GM12878 (cell line): ENCODE data around the gene DNAJB8. TPM values are rescaled to one million over a fixed set of nuclear protein-coding genes. Genes with fewer than 3 reads are reported as not detected.

Source experiments
- ATAC-seq: fragments of 200-7000 bp; cut with Tn5 transposase; 3 replicates; pipeline ENCODE4 v1.9.1; 2020; ENCODE audit warnings: mild to moderate bottlenecking, moderate library complexity
- BruUV-seq: library from RNA; stranded (reverse); fragments of 400-500 nt; replicated peaks from 2 replicates; lab custom pipeline; 2021; lab: Mats Ljungman, UMichigan
- CTCF ChIA-PET: fragments of 300-600 bp; sonication (Branson Sonifier 250); formaldehyde crosslinking; extraction: SDS; loops from one replicate; lab custom pipeline; 2021; ENCODE audit warnings: inconsistent platforms; lab: Yijun Ruan, JAX
- POLR2A ChIA-PET: fragments of 350-600 bp; formaldehyde crosslinking; extraction: SDS; loops from one replicate; lab custom pipeline; 2021; ENCODE audit warnings: inconsistent platforms; lab: Charles Lee
- RAD21 ChIA-PET: fragments of 300-600 bp; sonication (Branson Sonifier 250); formaldehyde crosslinking; loops from one replicate; lab custom pipeline; 2023; ENCODE audit warnings: antibody characterized with exemption; ENCODE audit not compliant: unreplicated experiment; lab: Charles Lee
- SMC1A ChIA-PET: fragments of 300-600 bp; sonication (Branson Sonifier 250); formaldehyde crosslinking; loops from one replicate; lab custom pipeline; 2023; ENCODE audit not compliant: unreplicated experiment, uncharacterized antibody; lab: Charles Lee
- DNase-seq: peaks from one replicate; pipeline ENCODE4 v3.0.0-alpha.2; 2011; ENCODE audit warnings: low read depth, low spot score
- FAIRE-seq: peaks from 3 replicates; lab custom pipeline; 2011; peaks lifted over from hg19 to GRCh38; lab: Jason Lieb, UNC
- H2AFZ ChIP-seq: 2 replicates; pipeline ENCODE4 v1.6.0; 2011; ENCODE audit warnings: low read depth, low read length, control low read depth; ENCODE audit not compliant: control insufficient read depth
- H3K27ac ChIP-seq: 2 replicates; pipeline ENCODE4 v1.5.1; 2011; ENCODE audit warnings: control low read depth; ENCODE audit not compliant: control insufficient read depth, insufficient read depth
- H3K27me3 ChIP-seq, 2 experiments: replicated peaks in 1 of 2; 2 replicates each; pipeline versions ENCODE4 v1.6.0 to v1.6.1; 2011; ENCODE audit warnings: low read length in 1 of 2; ENCODE audit not compliant: control insufficient read depth in 2 of 2, insufficient read depth in 2 of 2
- H3K36me3 ChIP-seq, 2 experiments: 2 replicates each; pipeline ENCODE4 v1.5.1; 2011; ENCODE audit warnings: low read length in 1 of 2; ENCODE audit not compliant: control insufficient read depth in 2 of 2, insufficient read depth in 2 of 2
- H3K4me1 ChIP-seq: 2 replicates; pipeline ENCODE4 v1.6.1; 2011; ENCODE audit warnings: mild to moderate bottlenecking, low read length, moderate library complexity, mixed read lengths; ENCODE audit not compliant: control insufficient read depth, insufficient read depth
- H3K4me2 ChIP-seq: 2 replicates; pipeline ENCODE4 v1.6.0; 2011; ENCODE audit warnings: control low read depth; ENCODE audit not compliant: control insufficient read depth, insufficient read depth
- H3K4me3 ChIP-seq: fragments of 200-600 bp; sonication (generic); 2 replicates; pipeline ENCODE4 v1.5.1; 2016
- H3K79me2 ChIP-seq: 2 replicates; pipeline ENCODE4 v1.6.0; 2011; ENCODE audit warnings: low read length; ENCODE audit not compliant: control insufficient read depth, insufficient read depth
- H3K9ac ChIP-seq: 2 replicates; pipeline ENCODE4 v1.8.0; 2011; ENCODE audit warnings: low read length, control low read depth, mixed read lengths; ENCODE audit not compliant: control insufficient read depth, insufficient read depth
- H3K9me3 ChIP-seq: replicated peaks from 3 replicates; pipeline ENCODE4 v1.5.1; 2011; ENCODE audit warnings: mild to moderate bottlenecking, low read length; ENCODE audit not compliant: control insufficient read depth, insufficient read depth
- H4K20me1 ChIP-seq: 2 replicates; pipeline ENCODE4 v1.6.0; 2011; ENCODE audit not compliant: control insufficient read depth, insufficient read depth
- CEBPB ChIP-seq, 2 experiments: fragments of 150-350 bp in 1 of 2; IDR thresholded peaks; 2 replicates each; pipeline ENCODE4 v1.6.1; 2012 to 2014; ENCODE audit warnings: low read depth in 2 of 2, low read length in 2 of 2, borderline replicate concordance in 1 of 2, inconsistent platforms in 1 of 2
- DPF2 ChIP-seq: fragments of 450-650 bp; IDR thresholded peaks from 2 replicates; pipeline ENCODE4 v1.6.1; 2017; ENCODE audit warnings: mild to moderate bottlenecking
- EP300 ChIP-seq, 2 experiments: fragments of 150-350 bp in 1 of 2; IDR thresholded peaks; 2 replicates each; pipeline ENCODE4 v1.6.1; 2011 to 2012; ENCODE audit warnings: low read depth in 2 of 2, low read length in 2 of 2, borderline replicate concordance in 1 of 2, improper control_type of control experiment in 1 of 2, inconsistent platforms in 1 of 2; ENCODE audit not compliant: control insufficient read depth in 1 of 2
- GABPA ChIP-seq: IDR thresholded peaks from 2 replicates; pipeline ENCODE4 v1.6.1; 2014; ENCODE audit warnings: antibody characterized with exemption, low read depth, mild to moderate bottlenecking, inconsistent platforms
- NFIC ChIP-seq: IDR thresholded peaks from 2 replicates; pipeline ENCODE4 v1.6.1; 2012; ENCODE audit warnings: low read depth, mild to moderate bottlenecking, inconsistent platforms, low read length, moderate library complexity
- NFYB ChIP-seq: IDR thresholded peaks from 2 replicates; pipeline ENCODE4 v1.6.1; 2011; ENCODE audit warnings: low read depth, mild to moderate bottlenecking, low read length, improper control_type of control experiment, moderate library complexity; ENCODE audit not compliant: insufficient read depth
- NR2F1 ChIP-seq: fragments of 450-650 bp; conservative IDR thresholded peaks from 2 replicates; pipeline ENCODE4 v1.6.1; 2017; ENCODE audit warnings: mild to moderate bottlenecking
- PAX8 ChIP-seq: fragments of 450-650 bp; IDR thresholded peaks from 2 replicates; pipeline ENCODE4 v1.6.1; 2017; ENCODE audit warnings: mild to moderate bottlenecking, moderate library complexity
- RAD51 ChIP-seq: fragments of 450-650 bp; IDR thresholded peaks from 2 replicates; pipeline ENCODE4 v1.6.1; 2016; ENCODE audit warnings: moderate library complexity, mild to moderate bottlenecking, inconsistent platforms
- SIN3A ChIP-seq: IDR thresholded peaks from 2 replicates; pipeline ENCODE4 v1.6.1; 2012; ENCODE audit warnings: low read depth, low read length, improper control_type of control experiment
- SP1 ChIP-seq: IDR thresholded peaks from one replicate; pipeline ENCODE4 v1.6.1; 2011; ENCODE audit warnings: low read depth, low read length
- SREBF1 ChIP-seq: IDR thresholded peaks from 2 replicates; pipeline ENCODE4 v1.6.1; 2012; ENCODE audit warnings: mild to moderate bottlenecking, low read length
- SUZ12 ChIP-seq: fragments of 200-600 bp; sonication (generic); IDR thresholded peaks from one replicate; pipeline ENCODE4 v1.6.1; 2018; ENCODE audit warnings: antibody characterized with exemption, mild to moderate bottlenecking; ENCODE audit not compliant: unreplicated experiment
- WGBS: methylation state at CpG from one replicate; pipeline ENCODE4 v1.1.6; 2016; ENCODE audit warnings: low lambda C conversion rate; ENCODE audit not compliant: insufficient replicate concordance, insufficient coverage; ENCODE audit errors: missing lambda C conversion rate; 5-methylcytosine and 5-hydroxymethylcytosine counted together
- in situ Hi-C: fragments of 300-500 bp; cut with MboI; formaldehyde crosslinking; loops from 9 replicates; pipeline ENCODE4 v1.14.3; 2018; ENCODE audit warnings: mixed read lengths
- intact Hi-C: fragments of 100-400 bp; cut with micrococcal nuclease; formaldehyde crosslinking; loops from one replicate; pipeline ENCODE4 v1.14.2; 2022; ENCODE audit not compliant: unreplicated experiment
- polyA plus RNA-seq, 11 experiments: library from polyadenylated mRNA; depleted of rRNA in 4 of 11; unstranded in 6 of 11; stranded (reverse) in 5 of 11; fragments of >200 nt; fragmentation: Nextera tagmentation in 4 of 11; fragmentation: Illumina TruSeq in 1 of 11; extraction: Ambion mirVana in 4 of 11; extraction: Trizol in 1 of 11; gene quantifications; 1 replicate in 1 of 11; 2 replicates in 10 of 11; pipeline versions ENCODE4 v1.2.1 to v1.2.3, GENCODE V29; 2011 to 2016; ENCODE audit warnings: inconsistent platforms in 2 of 11, missing spikeins in 2 of 11, low read depth in 1 of 11
- total RNA-seq, 4 experiments: library from RNA; depleted of rRNA in 3 of 4; stranded (reverse); fragments of >200 nt in 3 of 4; fragmentation: Illumina TruSeq in 1 of 4; extraction: Trizol in 1 of 4; gene quantifications; 2 replicates each; pipeline versions ENCODE4 v1.2.1 to v1.2.3, GENCODE V29; 2013 to 2021
- TF ChIP-seq, protein P1 (sequence below): IDR thresholded peaks from 2 replicates; pipeline ENCODE4 v1.6.1; 2011; ENCODE audit warnings: mild to moderate bottlenecking, low read depth, low read length, moderate library complexity; ENCODE audit not compliant: insufficient replicate concordance
- TF ChIP-seq, protein P2 (sequence below): fragments of 450-650 bp; conservative IDR thresholded peaks from 2 replicates; pipeline ENCODE4 v1.6.1; 2017; ENCODE audit warnings: mild to moderate bottlenecking, moderate library complexity
- TF ChIP-seq, protein P3 (sequence below): IDR thresholded peaks from 2 replicates; pipeline ENCODE4 v1.6.1; 2012; ENCODE audit warnings: low read length, inconsistent platforms

DNAJB8 gene
- total and polyA plus RNA-seq, 10 of the 15 experiments (the other 5 are each of a cell fraction or from before 2014, with no cell fraction given) = not detected

DNA sequence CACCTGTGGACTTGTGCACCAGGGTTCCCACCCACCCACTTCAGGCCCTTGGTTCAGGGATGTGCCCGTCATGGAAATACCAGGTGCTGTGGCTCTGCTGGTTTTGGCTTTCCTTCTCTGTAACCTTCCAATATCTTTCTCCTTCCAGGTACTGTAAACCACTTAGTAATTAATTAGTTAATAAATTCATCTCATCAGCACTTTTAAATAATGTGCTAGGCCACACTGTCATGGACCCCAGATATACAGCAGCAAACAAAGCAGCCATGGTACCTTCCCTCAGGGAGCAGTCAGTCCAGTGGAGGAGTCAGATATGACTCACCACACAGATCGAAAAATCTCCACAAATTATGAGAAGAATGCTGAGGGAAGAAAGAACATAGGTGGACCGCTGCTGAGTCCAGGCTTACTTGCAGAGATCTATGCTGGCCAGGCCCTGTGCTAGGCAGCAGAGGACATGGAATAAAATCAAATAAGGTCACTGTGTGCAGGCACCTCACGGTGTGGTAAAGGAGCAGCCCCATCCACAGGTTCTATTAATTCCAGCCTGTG is 33.1 kb upstream of the DNAJB8 start:
- TF ChIP-seq SP1 = no peak
- TF ChIP-seq, protein P1, sequence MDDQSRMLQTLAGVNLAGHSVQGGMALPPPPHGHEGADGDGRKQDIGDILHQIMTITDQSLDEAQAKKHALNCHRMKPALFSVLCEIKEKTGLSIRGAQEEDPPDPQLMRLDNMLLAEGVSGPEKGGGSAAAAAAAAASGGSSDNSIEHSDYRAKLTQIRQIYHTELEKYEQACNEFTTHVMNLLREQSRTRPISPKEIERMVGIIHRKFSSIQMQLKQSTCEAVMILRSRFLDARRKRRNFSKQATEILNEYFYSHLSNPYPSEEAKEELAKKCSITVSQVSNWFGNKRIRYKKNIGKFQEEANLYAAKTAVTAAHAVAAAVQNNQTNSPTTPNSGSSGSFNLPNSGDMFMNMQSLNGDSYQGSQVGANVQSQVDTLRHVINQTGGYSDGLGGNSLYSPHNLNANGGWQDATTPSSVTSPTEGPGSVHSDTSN = no peak
- TF ChIP-seq PAX8 = no peak
- TF ChIP-seq SUZ12 = no peak
- TF ChIP-seq DPF2 = no peak
- TF ChIP-seq NFYB = no peak
- TF ChIP-seq EP300 (IDR thresholded peaks at IDR 0.05; ENCODE audit: borderline replicate concordance in 1 of 2, control insufficient read depth in 1 of 2, low read depth in 2 of 2, low read length in 2 of 2) = no peak
- no peak for TF ChIP-seq GABPA
- no peak for TF ChIP-seq NR2F1
- TF ChIP-seq RAD51 = no peak
- TF ChIP-seq, protein P2, sequence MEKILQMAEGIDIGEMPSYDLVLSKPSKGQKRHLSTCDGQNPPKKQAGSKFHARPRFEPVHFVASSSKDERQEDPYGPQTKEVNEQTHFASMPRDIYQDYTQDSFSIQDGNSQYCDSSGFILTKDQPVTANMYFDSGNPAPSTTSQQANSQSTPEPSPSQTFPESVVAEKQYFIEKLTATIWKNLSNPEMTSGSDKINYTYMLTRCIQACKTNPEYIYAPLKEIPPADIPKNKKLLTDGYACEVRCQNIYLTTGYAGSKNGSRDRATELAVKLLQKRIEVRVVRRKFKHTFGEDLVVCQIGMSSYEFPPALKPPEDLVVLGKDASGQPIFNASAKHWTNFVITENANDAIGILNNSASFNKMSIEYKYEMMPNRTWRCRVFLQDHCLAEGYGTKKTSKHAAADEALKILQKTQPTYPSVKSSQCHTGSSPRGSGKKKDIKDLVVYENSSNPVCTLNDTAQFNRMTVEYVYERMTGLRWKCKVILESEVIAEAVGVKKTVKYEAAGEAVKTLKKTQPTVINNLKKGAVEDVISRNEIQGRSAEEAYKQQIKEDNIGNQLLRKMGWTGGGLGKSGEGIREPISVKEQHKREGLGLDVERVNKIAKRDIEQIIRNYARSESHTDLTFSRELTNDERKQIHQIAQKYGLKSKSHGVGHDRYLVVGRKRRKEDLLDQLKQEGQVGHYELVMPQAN = no peak
- no peak for TF ChIP-seq CEBPB (IDR thresholded peaks at IDR 0.05; ENCODE audit: borderline replicate concordance in 1 of 2, low read depth in 2 of 2, low read length in 2 of 2)
- TF ChIP-seq NFIC = no peak
- TF ChIP-seq, protein P3, sequence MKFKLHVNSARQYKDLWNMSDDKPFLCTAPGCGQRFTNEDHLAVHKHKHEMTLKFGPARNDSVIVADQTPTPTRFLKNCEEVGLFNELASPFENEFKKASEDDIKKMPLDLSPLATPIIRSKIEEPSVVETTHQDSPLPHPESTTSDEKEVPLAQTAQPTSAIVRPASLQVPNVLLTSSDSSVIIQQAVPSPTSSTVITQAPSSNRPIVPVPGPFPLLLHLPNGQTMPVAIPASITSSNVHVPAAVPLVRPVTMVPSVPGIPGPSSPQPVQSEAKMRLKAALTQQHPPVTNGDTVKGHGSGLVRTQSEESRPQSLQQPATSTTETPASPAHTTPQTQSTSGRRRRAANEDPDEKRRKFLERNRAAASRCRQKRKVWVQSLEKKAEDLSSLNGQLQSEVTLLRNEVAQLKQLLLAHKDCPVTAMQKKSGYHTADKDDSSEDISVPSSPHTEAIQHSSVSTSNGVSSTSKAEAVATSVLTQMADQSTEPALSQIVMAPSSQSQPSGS = no peak
- no peak for TF ChIP-seq SREBF1
- TF ChIP-seq SIN3A = no peak
- TF ChIP-seq, all 136 proteins: peak for 0
- CTCF ChIA-PET = interaction anchor here (1.0 to 1.3 kb wide), 3 partner anchors 8 to 73 kb away, joined by 3 to 10 read pairs (median 5); no protein-coding TSS in a partner anchor
- Histone ChIP-seq H4K20me1 (no peaks in the 10 kb centered on the region), H3K9ac (no peak overlapping the region), H3K27ac (no peak overlapping the region), H3K27me3 (peaks cover 3% of the 10 kb centered on the region in 2 experiments), H2AFZ (no peak overlapping the region), H3K9me3 (no peaks in the 10 kb centered on the region), H3K4me2 (no peak overlapping the region), H3K4me1 (no peaks in the 10 kb centered on the region), H3K36me3 (no peaks in the 10 kb centered on the region), H3K79me2 (no peaks in the 10 kb centered on the region), H3K4me3 (no peak overlapping the region)
- SMC1A ChIA-PET = no interaction called here
- in situ Hi-C loops (loop anchor here (10.0 kb wide), 1 partner anchor 405 kb away; no protein-coding TSS in a partner anchor), intact Hi-C loops (loop anchor here (5.0 to 10.0 kb wide), 2 partner anchors 275 to 402 kb away; no protein-coding TSS in a partner anchor)
- POLR2A ChIA-PET = no interaction called here
- no peak for ATAC-seq
- BruUV-seq = no TSS peak
- FAIRE-seq = no peak
- no peak for DNase-seq
- WGBS = 33% methylated on average over 4 of the region's 4 CpGs
- RAD21 ChIA-PET = interaction anchor here (0.7 kb wide), 1 partner anchor 42 kb away, joined by 3 read pairs; no protein-coding TSS in a partner anchor
